Lower leg skin (tissue), 4 donors: ENCODE data around the gene GALNT18. TPM values are rescaled to one million over a fixed set of nuclear protein-coding genes. Genes with fewer than 3 reads are reported as not detected.

Experiments
- DNase-seq, 2 donors: peaks; one replicate each; pipeline ENCODE4 v3.0.0-alpha.2; 2019; ENCODE audit warnings: low spot score in 2 of 2
- H3K4me3 ChIP-seq: fragments of 200-600 bp; sonication (generic); 2 replicates; pipeline ENCODE4 v1.5.1; 2017; ENCODE audit warnings: mild to moderate bottlenecking, low read depth; ENCODE audit not compliant: poor library complexity, severe bottlenecking
- CTCF ChIP-seq, 3 donors: fragments of 450-650 bp; IDR thresholded peaks; one replicate each; pipeline ENCODE4 v1.5.1; 2016; ENCODE audit warnings: antibody characterized with exemption in 3 of 3, mild to moderate bottlenecking in 3 of 3, moderate library complexity in 2 of 3
- POLR2A ChIP-seq, 2 donors: fragments of 450-650 bp; IDR thresholded peaks; one replicate each; pipeline ENCODE4 v1.6.1; 2016 to 2017; ENCODE audit warnings: antibody characterized with exemption in 2 of 2, mild to moderate bottlenecking in 1 of 2, moderate library complexity in 1 of 2
- WGBS, 2 donors: methylation state at CpG; one replicate each; pipeline ENCODE4 v1.1.5; 2018; 5-methylcytosine and 5-hydroxymethylcytosine counted together
- intact Hi-C: fragments of 100-400 bp; cut with DNase I; formaldehyde crosslinking; loops from one replicate; pipeline ENCODE4 v1.15.0; 2023; ENCODE audit warnings: low total_unique reads
- total RNA-seq, 4 donors: library from RNA; depleted of rRNA; stranded (reverse); fragments of >200 nt; gene quantifications; one replicate each; pipeline ENCODE4 v1.1.0, GENCODE V29; 2016

Gene GALNT18
- total RNA-seq, 4 donors from 2014 or later: 11.5 to 33.0 (median 17.7) TPM

- WGBS, 2 donors: 92% methylated on average over 2 of the region's 2 CpGs
- H3K4me3 ChIP-seq: no peak overlapping the region
- DNase-seq: no peak
- intact Hi-C loops: no loop called here
- no peak for TF ChIP-seq CTCF (IDR thresholded peaks at IDR 0.05)
- no peak for TF ChIP-seq POLR2A (IDR thresholded peaks at IDR 0.05)
Observed at GRCh38 chr11:11383995-11384394, 237.8 kb downstream of the GALNT18 start.

- no peak for TF ChIP-seq POLR2A (IDR thresholded peaks at IDR 0.05)
- no peak for TF ChIP-seq CTCF (IDR thresholded peaks at IDR 0.05)
- WGBS, 2 donors: 78 to 80% methylated on average over 7 of the region's 7 CpGs
- DNase-seq: peak in 1 of 2 donors; percentile 54
Observed at GRCh38 chr11:11382858-11383532, 238.8 kb downstream of the GALNT18 start.

GRCh38 chr11:11381471-11382105 lies 240.2 kb downstream of the GALNT18 start:
- intact Hi-C loops: no loop called here
- DNase-seq: peak in 1 of 2 donors; percentile 53
- WGBS, 2 donors: 89 to 93% methylated on average over 6 of the region's 6 CpGs
- TF ChIP-seq CTCF (IDR thresholded peaks at IDR 0.05): no peak
- TF ChIP-seq POLR2A (IDR thresholded peaks at IDR 0.05): no peak
- no peak overlapping the region for H3K4me3 ChIP-seq

More at GRCh38 chr11:11382858-11383532, 238.8 kb downstream of the GALNT18 start:
- intact Hi-C loops: no loop called here
- no peak overlapping the region for H3K4me3 ChIP-seq

GRCh38 chr11:11380883-11381282 lies 240.9 kb downstream of the GALNT18 start:
- WGBS, 2 donors: 76 to 88% methylated on average over 3 of the region's 3 CpGs
- TF ChIP-seq POLR2A (IDR thresholded peaks at IDR 0.05) (no peak), CTCF (IDR thresholded peaks at IDR 0.05) (no peak)
- no peak overlapping the region for H3K4me3 ChIP-seq
- intact Hi-C loops: no loop called here
- DNase-seq: peak in 1 of 2 donors; percentile 17

DNA sequence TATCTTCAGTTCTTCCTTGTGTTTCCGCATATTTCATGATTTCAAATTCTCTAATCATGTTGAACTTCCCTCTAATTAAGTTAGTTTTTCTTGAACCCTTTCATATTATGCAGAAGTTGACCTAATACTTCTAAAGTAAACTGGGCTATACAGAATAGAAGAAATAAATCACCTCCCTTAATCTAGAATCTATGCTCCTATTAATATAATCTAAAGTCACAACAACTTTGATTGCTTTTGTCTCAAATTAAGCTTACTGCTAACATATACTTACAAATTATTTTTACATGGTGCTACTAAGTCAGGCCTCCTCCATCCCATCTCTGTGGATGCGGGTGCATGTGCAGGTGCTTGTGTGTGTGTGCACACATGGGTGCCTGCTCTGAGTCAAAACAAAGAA lies 241.5 kb downstream of the GALNT18 start:
- no peak for DNase-seq
- TF ChIP-seq CTCF (IDR thresholded peaks at IDR 0.05) (no peak), POLR2A (IDR thresholded peaks at IDR 0.05) (no peak)
- intact Hi-C loops: no loop called here
- H3K4me3 ChIP-seq: no peak overlapping the region
- WGBS, 2 donors: 95 to 98% methylated on average over 2 of the region's 2 CpGs
